H1 (cell line): Measurements from ENCODE around the gene ABHD16B.

ENCODE experiments used
- POLR2AphosphoS5 ChIP-seq: IDR thresholded peaks from 2 replicates; pipeline ENCODE4 v1.6.1; 2011; ENCODE audit warnings: low read depth, low read length
- TF ChIP-seq, protein P1 (sequence below), 3 experiments: IDR thresholded peaks; 1 replicate in 2 of 3; 2 replicates in 1 of 3; pipeline versions ENCODE4 v1.5.1 to v1.6.1; 2011; ENCODE audit warnings: low read length in 3 of 3, mild to moderate bottlenecking in 3 of 3, inconsistent platforms in 2 of 3, low read depth in 1 of 3, moderate library complexity in 1 of 3; ENCODE audit not compliant: insufficient read depth in 1 of 3; ENCODE audit errors: control extremely low read depth in 1 of 3
- TF ChIP-seq, protein P2 (sequence below): IDR thresholded peaks from 2 replicates; pipeline ENCODE4 v1.6.1; 2012; ENCODE audit warnings: inconsistent platforms

DNA sequence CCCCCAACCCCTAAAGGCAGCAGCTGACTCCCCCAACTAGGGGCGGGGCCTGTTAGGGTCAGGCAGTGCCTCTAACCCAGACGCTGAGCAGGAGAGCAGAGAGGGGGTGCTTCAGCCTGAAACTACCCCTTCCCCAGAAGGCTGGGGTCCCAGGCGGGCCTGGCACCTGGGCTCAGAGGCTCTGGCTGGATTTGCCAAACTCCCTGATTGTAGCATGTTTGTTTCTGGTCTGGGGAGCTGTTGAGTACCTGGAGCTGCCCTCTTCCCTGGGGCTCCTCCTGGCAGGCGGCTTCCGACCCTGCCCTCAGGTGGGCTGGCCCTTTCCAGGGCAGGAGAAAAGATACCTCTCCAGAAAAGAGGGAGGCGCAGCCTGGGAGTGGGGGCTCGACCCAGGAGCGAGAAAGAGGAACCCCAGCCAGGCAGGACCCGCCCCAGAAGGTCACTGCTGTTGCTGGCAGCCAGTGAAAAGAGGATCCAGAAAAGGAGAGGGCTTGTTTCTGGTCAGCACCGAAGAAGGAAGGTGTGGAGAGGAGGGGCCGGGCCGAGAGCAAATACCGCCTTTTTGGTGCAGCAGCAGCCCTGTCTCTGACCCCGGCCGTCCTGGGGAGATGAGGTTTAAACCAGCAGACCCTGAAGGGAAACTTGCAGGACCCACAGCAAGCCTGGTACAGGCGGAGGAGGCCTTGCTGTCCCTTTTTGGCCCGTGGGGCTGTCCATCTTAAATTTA is 810 bp upstream of the ABHD16B start:
- TF ChIP-seq, protein P1, sequence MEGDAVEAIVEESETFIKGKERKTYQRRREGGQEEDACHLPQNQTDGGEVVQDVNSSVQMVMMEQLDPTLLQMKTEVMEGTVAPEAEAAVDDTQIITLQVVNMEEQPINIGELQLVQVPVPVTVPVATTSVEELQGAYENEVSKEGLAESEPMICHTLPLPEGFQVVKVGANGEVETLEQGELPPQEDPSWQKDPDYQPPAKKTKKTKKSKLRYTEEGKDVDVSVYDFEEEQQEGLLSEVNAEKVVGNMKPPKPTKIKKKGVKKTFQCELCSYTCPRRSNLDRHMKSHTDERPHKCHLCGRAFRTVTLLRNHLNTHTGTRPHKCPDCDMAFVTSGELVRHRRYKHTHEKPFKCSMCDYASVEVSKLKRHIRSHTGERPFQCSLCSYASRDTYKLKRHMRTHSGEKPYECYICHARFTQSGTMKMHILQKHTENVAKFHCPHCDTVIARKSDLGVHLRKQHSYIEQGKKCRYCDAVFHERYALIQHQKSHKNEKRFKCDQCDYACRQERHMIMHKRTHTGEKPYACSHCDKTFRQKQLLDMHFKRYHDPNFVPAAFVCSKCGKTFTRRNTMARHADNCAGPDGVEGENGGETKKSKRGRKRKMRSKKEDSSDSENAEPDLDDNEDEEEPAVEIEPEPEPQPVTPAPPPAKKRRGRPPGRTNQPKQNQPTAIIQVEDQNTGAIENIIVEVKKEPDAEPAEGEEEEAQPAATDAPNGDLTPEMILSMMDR (IDR thresholded peaks at IDR 0.05; ENCODE audit: control extremely low read depth in 1 of 3, insufficient read depth in 1 of 3, low read depth in 1 of 3, low read length in 3 of 3) = no peak
- TF ChIP-seq, protein P2, sequence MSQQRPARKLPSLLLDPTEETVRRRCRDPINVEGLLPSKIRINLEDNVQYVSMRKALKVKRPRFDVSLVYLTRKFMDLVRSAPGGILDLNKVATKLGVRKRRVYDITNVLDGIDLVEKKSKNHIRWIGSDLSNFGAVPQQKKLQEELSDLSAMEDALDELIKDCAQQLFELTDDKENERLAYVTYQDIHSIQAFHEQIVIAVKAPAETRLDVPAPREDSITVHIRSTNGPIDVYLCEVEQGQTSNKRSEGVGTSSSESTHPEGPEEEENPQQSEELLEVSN = no peak
- TF ChIP-seq POLR2AphosphoS5 = no peak
